Measurements from ENCODE around the gene CASK. TPM values are rescaled to one million over a fixed set of nuclear protein-coding genes. Genes with fewer than 3 reads are reported as not detected.

The CASK gene
- total and polyA plus RNA-seq, 12 donors = 4.7 to 53.0 (median 41.3) TPM

DNA sequence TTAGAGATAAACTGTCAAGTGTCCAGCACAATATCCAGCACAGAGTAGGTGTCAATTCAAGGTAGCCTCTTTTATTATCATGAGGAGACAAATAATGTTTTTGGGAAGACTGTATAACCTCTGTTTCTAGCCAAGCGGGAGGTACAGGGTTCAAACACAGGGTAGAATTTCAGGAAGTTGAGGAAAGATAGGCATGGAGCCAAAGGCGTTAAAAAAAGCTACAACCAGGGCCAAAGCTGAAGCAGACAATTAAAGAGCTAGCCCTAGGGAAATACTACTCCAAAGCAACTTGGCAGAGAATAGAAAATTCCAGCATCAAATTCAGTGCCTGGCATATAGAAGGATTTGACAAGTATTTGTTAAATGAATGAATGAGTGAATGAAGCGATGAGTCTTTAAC lies 40.0 kb upstream of the CASK start:
- intact Hi-C loops (cut with DNase I) = no loop called here
- no peak for TF ChIP-seq POLR2A (IDR thresholded peaks at IDR 0.05)
- TF ChIP-seq, protein P1, sequence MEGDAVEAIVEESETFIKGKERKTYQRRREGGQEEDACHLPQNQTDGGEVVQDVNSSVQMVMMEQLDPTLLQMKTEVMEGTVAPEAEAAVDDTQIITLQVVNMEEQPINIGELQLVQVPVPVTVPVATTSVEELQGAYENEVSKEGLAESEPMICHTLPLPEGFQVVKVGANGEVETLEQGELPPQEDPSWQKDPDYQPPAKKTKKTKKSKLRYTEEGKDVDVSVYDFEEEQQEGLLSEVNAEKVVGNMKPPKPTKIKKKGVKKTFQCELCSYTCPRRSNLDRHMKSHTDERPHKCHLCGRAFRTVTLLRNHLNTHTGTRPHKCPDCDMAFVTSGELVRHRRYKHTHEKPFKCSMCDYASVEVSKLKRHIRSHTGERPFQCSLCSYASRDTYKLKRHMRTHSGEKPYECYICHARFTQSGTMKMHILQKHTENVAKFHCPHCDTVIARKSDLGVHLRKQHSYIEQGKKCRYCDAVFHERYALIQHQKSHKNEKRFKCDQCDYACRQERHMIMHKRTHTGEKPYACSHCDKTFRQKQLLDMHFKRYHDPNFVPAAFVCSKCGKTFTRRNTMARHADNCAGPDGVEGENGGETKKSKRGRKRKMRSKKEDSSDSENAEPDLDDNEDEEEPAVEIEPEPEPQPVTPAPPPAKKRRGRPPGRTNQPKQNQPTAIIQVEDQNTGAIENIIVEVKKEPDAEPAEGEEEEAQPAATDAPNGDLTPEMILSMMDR (IDR thresholded peaks at IDR 0.05) = no peak
- H3K27me3 ChIP-seq = no peaks in the 10 kb centered on the region
- no peaks in the 10 kb centered on the region for H3K4me1 ChIP-seq (replicated peaks in 1 of 2)
- WGBS, 4 donors = 32 to 62% (median 52%) methylated on average over 3 of the region's 3 CpGs
- H3K27ac ChIP-seq = no peak overlapping the region
- no peaks in the 10 kb centered on the region for H3K9me3 ChIP-seq (replicated peaks in 1 of 3)
- no peak overlapping the region for H3K4me3 ChIP-seq
- no peaks in the 10 kb centered on the region for H3K36me3 ChIP-seq (replicated peaks in 1 of 2)
- DNase-seq = no peak

DNA sequence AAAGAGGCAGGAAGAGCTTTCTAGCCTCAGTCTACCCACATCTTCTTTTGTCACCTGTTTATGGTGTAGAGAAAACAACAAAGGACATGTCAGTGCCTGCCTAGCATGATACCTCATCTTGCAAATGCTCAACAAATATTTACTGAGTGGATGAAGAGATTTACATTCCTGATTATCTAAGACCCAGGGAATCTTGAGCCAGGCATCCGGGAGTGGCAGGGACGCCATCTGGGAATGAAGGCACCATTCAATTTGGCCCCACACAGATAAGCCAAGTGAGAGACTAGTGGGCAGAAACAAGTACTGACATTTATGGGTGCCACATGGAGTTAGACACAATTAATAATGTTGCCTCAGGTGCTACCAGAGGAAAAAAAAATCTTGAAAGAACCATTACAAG lies 36.8 kb upstream of the CASK start:
- WGBS, 4 donors = 63 to 92% (median 83%) methylated on average over 2 of the region's 2 CpGs
- no peak for DNase-seq

DNA sequence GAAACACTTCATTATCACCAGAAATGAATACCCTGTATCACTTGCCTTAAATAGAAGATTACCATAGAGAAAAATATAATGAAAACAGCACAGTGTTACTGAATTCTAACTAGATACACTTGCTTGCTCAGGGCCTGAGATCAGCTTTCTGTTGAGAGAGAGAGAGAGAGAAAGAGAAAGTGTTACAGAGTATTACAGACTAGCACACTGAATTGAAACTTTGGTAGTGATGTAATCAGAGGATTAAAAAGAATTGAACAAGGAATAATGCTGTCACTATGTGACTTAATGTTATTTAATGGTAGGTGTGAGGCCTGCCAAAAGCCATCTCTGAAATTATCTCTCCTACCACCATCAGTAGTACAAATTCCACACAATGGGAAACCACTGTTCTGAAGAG lies 35.5 kb upstream of the CASK start:
- no peak for DNase-seq
- TF ChIP-seq, protein P1 (IDR thresholded peaks at IDR 0.05) = no peak
- no peak for TF ChIP-seq POLR2A (IDR thresholded peaks at IDR 0.05)
- Histone ChIP-seq H3K4me3 (no peak overlapping the region), H3K36me3 (replicated peaks in 1 of 2) (no peaks in the 10 kb centered on the region), H3K27ac (no peak overlapping the region), H3K4me1 (replicated peaks in 1 of 2) (no peaks in the 10 kb centered on the region), H3K27me3 (peaks cover 5% of the 10 kb centered on the region), H3K9me3 (replicated peaks in 1 of 3) (no peaks in the 10 kb centered on the region)
- intact Hi-C loops (cut with DNase I) = no loop called here

More for the DNA sequence above, 36.8 kb upstream of the CASK start:
- TF ChIP-seq, protein P1 (IDR thresholded peaks at IDR 0.05) = no peak
- TF ChIP-seq POLR2A (IDR thresholded peaks at IDR 0.05) = no peak
- H3K27ac ChIP-seq = no peak overlapping the region
- no peak overlapping the region for H3K4me3 ChIP-seq
- H3K4me1 ChIP-seq (replicated peaks in 1 of 2) = no peaks in the 10 kb centered on the region
- H3K36me3 ChIP-seq (replicated peaks in 1 of 2) = no peaks in the 10 kb centered on the region
- intact Hi-C loops (cut with DNase I) = no loop called here
- no peaks in the 10 kb centered on the region for H3K27me3 ChIP-seq
- H3K9me3 ChIP-seq (replicated peaks in 1 of 3) = no peaks in the 10 kb centered on the region

DNA sequence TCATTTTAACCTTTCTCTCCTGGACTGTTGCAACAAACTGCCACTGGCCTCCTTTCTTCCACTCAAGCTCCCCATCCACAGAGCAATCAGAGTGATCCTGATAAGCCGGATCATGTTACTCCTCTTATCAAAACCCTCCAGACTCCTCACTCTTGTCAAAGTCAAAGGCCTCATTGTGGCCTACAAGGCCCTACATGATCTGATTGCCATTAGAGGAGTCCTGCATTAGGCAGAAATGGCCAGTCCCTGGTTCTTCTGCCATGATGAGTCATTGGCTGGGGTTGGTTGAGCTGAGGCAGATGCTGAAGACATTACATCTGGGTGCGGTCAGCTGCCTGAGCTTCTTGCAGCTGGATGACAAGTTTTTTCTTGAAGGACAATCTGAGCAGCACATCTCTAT lies 32.7 kb upstream of the CASK start:
- Histone ChIP-seq H3K27me3 (peaks cover 5% of the 10 kb centered on the region), H3K4me1 (replicated peaks in 1 of 2) (no peaks in the 10 kb centered on the region), H3K36me3 (replicated peaks in 1 of 2) (no peaks in the 10 kb centered on the region), H3K4me3 (no peak overlapping the region), H3K27ac (no peak overlapping the region), H3K9me3 (replicated peaks in 1 of 3) (no peaks in the 10 kb centered on the region)
- no peak for DNase-seq
- TF ChIP-seq, protein P1 (IDR thresholded peaks at IDR 0.05) = no peak
- no peak for TF ChIP-seq POLR2A (IDR thresholded peaks at IDR 0.05)
- intact Hi-C loops (cut with DNase I) = no loop called here
- 85 to 100% (median 95%) methylated on average over 2 of the region's 2 CpGs for WGBS, 4 donors

Measured in adrenal gland (tissue), 12 donors.